GM18861 (cell line): ENCODE measurements around the gene PUS1.
"Not testable (repeated sequence)": the region's sequence is repeated elsewhere in the genome, so short reads cannot be mapped to it uniquely, and the experiment has no call there.

ENCODE experiments used
- ATAC-seq: cut with Tn5 transposase; IDR thresholded peaks from one replicate; pipeline ENCODE4 v1.9.1; 2021; ENCODE audit not compliant: unreplicated experiment

PUS1 gene

GRCh38 chr12:131928711-131929580 lies at the start of gene PUS1:
Gene PUS1, plus strand, starts transcription at chr12:131929276. Its CDS starts 447 bp downstream, at chr12:131929723.
- peak; percentile 59 for ATAC-seq

- ATAC-seq = no peak
These were observed 46.1 kb upstream of the PUS1 start for GRCh38 chr12:131882804-131883520.

- no peak for ATAC-seq
These were observed 45.6 kb upstream of the PUS1 start for GRCh38 chr12:131883521-131883900.

GRCh38 chr12:131885076-131885475 lies 44.0 kb upstream of the PUS1 start:
- not testable (repeated sequence) for ATAC-seq

- no peak for ATAC-seq
These were observed 43.5 kb upstream of the PUS1 start for GRCh38 chr12:131885543-131886057.

- not testable (repeated sequence) for ATAC-seq
These were observed 37.4 kb upstream of the PUS1 start for GRCh38 chr12:131891722-131892121.

GRCh38 chr12:131892711-131893604 lies 36.1 kb upstream of the PUS1 start:
- no peak for ATAC-seq

- ATAC-seq = no peak
These were observed 35.3 kb upstream of the PUS1 start for GRCh38 chr12:131893605-131894312.

- ATAC-seq = peak; percentile 60
These were observed 34.7 kb upstream of the PUS1 start, which contains the start of gene ULK1 for GRCh38 chr12:131894313-131894860. Gene ULK1, plus strand, starts transcription at chr12:131894622. Its CDS starts 380 bp downstream, at chr12:131895002.

GRCh38 chr12:131894981-131895639 lies 34.0 kb upstream of the PUS1 start:
- ATAC-seq = no peak

- peak; percentile 10 for ATAC-seq
These were observed 33.4 kb upstream of the PUS1 start for GRCh38 chr12:131895640-131896079.

GRCh38 chr12:131896080-131896810 lies 32.8 kb upstream of the PUS1 start:
- peak; percentile 53 for ATAC-seq

- ATAC-seq = no peak
These were observed 32.2 kb upstream of the PUS1 start for GRCh38 chr12:131896811-131897270.

GRCh38 chr12:131897276-131897675 lies 31.8 kb upstream of the PUS1 start:
- no peak for ATAC-seq

- ATAC-seq = no peak
These were observed 31.2 kb upstream of the PUS1 start for GRCh38 chr12:131897875-131898274.

- ATAC-seq = no peak
These were observed 28.7 kb upstream of the PUS1 start for GRCh38 chr12:131900397-131900796.

GRCh38 chr12:131901431-131902331 lies 27.4 kb upstream of the PUS1 start:
- ATAC-seq = no peak
